HepG2 (cell line): ENCODE results near the gene NOSIP. TPM values are rescaled to one million over a fixed set of nuclear protein-coding genes. Genes with fewer than 3 reads are reported as not detected.

ENCODE experiments used
- AHDC1 ChIP-seq: sonication (generic); formaldehyde crosslinking; IDR thresholded peaks from 2 replicates; pipeline ENCODE4 v1.5.1; 2020; ENCODE audit warnings: mild to moderate bottlenecking, missing genetic modification reagents, borderline replicate concordance
- ARNT ChIP-seq: fragments of 450-650 bp; IDR thresholded peaks from 2 replicates; pipeline ENCODE4 v1.6.1; 2017
- CCDC6 ChIP-seq: sonication (generic); formaldehyde crosslinking; IDR thresholded peaks from 2 replicates; pipeline ENCODE4 v1.8.1; 2022; ENCODE audit warnings: mild to moderate bottlenecking, missing genetic modification reagents, moderate library complexity
- GABPA ChIP-seq, 2 experiments: IDR thresholded peaks; 2 replicates each; pipeline ENCODE4 v1.6.1; 2011 to 2016; ENCODE audit warnings: low read depth in 2 of 2, low read length in 1 of 2, missing biosample characterization in 1 of 2, missing genetic modification characterization in 1 of 2
- MAZ ChIP-seq, 2 experiments: sonication (generic) in 1 of 2; formaldehyde crosslinking in 1 of 2; IDR thresholded peaks; 2 replicates each; pipeline versions ENCODE4 v1.5.0 to v1.6.1; 2012 to 2020; ENCODE audit warnings: low read depth in 2 of 2, mild to moderate bottlenecking in 2 of 2, borderline replicate concordance in 1 of 2, improper control_type of control experiment in 1 of 2, low read length in 1 of 2, missing genetic modification reagents in 1 of 2, moderate library complexity in 1 of 2
- NR3C1 ChIP-seq: sonication (generic); formaldehyde crosslinking; IDR thresholded peaks from 2 replicates; pipeline ENCODE4 v1.4.0; 2020; ENCODE audit warnings: missing genetic modification reagents
- POLR2A ChIP-seq, 2 experiments: IDR thresholded peaks; 2 replicates each; pipeline ENCODE4 v1.6.1; 2011; ENCODE audit warnings: low read depth in 2 of 2, low read length in 2 of 2, mild to moderate bottlenecking in 1 of 2, moderate library complexity in 1 of 2; ENCODE audit not compliant: insufficient read depth in 1 of 2
- ZKSCAN1 ChIP-seq: fragments of 150-350 bp; IDR thresholded peaks from 2 replicates; pipeline ENCODE4 v1.6.1; 2014; ENCODE audit warnings: low read length
- ZNF446 ChIP-seq: sonication (generic); formaldehyde crosslinking; IDR thresholded peaks from 2 replicates; pipeline ENCODE4 v1.5.0; 2020; ENCODE audit warnings: mild to moderate bottlenecking, missing genetic modification reagents
- ZNF546 ChIP-seq: sonication (generic); formaldehyde crosslinking; conservative IDR thresholded peaks from 2 replicates; pipeline ENCODE4 v1.8.1; 2023; ENCODE audit warnings: mild to moderate bottlenecking, missing genetic modification reagents
- ZNF83 ChIP-seq: sonication (generic); formaldehyde crosslinking; IDR thresholded peaks from 2 replicates; pipeline ENCODE4 v1.4.0; 2020; ENCODE audit warnings: missing genetic modification reagents, mild to moderate bottlenecking, borderline replicate concordance
- polyA plus RNA-seq, 8 experiments: library from polyadenylated mRNA; depleted of rRNA in 3 of 8; stranded (reverse) in 7 of 8; unstranded in 1 of 8; fragments of >200 nt; fragmentation: Illumina TruSeq in 4 of 8; extraction: Trizol in 4 of 8; gene quantifications; 2 replicates each; pipeline versions ENCODE4 v1.2.1 to v1.2.3, GENCODE V29; 2011 to 2016; ENCODE audit warnings: low read depth in 4 of 8, missing spikeins in 1 of 8, mixed read lengths in 1 of 8; ENCODE audit not compliant: insufficient read depth in 1 of 8
- total RNA-seq, 5 experiments: library from RNA; depleted of rRNA; stranded (reverse); fragments of >200 nt; fragmentation: Illumina TruSeq; extraction: Trizol; gene quantifications; 2 replicates each; pipeline ENCODE4 v1.2.3, GENCODE V29; 2016; ENCODE audit warnings: low read depth in 1 of 5
- TF ChIP-seq, protein P1 (sequence below): sonication (generic); formaldehyde crosslinking; IDR thresholded peaks from 2 replicates; pipeline ENCODE4 v1.4.0; 2020; ENCODE audit warnings: missing genetic modification reagents
- TF ChIP-seq, protein P2 (sequence below): sonication (generic); formaldehyde crosslinking; IDR thresholded peaks from 2 replicates; pipeline ENCODE4 v1.5.0; 2020; ENCODE audit warnings: mild to moderate bottlenecking, missing genetic modification reagents
- TF ChIP-seq, protein P3 (sequence below): sonication (generic); formaldehyde crosslinking; IDR thresholded peaks from 2 replicates; pipeline ENCODE4 v1.4.0; 2020; ENCODE audit warnings: mild to moderate bottlenecking, missing genetic modification reagents

NOSIP gene
- total and polyA plus RNA-seq, 2 of the 13 experiments (the other 11 are each of a cell fraction or from before 2014, with no cell fraction given) = 54.3 to 78.0 TPM

DNA sequence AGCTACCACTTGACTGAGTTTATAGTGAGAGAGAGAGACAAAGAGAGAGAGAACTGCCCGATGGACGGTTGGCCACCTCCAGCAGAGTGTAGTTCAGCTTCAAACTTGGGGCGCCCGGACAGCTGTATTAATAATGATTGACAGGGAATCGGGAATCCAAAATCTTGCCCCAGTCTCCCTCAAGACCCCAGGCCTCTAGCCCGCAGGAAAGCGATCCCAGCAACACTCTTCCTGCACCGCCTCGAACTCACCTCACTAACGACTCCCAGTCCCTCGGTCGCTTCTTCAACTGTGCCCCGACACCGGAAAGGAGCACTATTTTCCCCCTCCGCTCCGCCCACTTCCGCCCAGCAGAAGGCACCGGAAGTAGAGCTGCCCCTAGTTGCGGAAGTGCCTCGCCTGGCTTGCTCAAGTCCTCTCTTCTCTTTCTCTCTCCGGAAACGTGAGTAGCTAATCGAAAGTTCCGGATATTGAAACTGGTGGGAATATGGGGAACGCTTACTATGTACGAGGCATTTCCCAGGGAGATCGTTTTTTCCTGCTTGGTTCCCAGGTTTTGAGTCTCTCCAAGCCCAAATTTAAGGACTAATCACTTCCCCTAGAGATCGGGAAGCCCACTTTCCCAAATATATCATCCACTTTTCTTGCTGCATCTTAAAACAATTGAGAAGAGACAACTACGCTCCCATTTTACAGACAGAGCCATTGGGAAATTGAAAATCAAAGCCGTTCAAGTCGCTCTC is at the start of gene NOSIP (continued):
- TF ChIP-seq, protein P1, sequence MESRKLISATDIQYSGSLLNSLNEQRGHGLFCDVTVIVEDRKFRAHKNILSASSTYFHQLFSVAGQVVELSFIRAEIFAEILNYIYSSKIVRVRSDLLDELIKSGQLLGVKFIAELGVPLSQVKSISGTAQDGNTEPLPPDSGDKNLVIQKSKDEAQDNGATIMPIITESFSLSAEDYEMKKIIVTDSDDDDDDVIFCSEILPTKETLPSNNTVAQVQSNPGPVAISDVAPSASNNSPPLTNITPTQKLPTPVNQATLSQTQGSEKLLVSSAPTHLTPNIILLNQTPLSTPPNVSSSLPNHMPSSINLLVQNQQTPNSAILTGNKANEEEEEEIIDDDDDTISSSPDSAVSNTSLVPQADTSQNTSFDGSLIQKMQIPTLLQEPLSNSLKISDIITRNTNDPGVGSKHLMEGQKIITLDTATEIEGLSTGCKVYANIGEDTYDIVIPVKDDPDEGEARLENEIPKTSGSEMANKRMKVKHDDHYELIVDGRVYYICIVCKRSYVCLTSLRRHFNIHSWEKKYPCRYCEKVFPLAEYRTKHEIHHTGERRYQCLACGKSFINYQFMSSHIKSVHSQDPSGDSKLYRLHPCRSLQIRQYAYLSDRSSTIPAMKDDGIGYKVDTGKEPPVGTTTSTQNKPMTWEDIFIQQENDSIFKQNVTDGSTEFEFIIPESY (CRISPR knock-in tag) = peak; percentile 46; the same call in 1 of the 2 replicates
- TF ChIP-seq ZNF546 (CRISPR knock-in tag) = no peak
- TF ChIP-seq, protein P2, sequence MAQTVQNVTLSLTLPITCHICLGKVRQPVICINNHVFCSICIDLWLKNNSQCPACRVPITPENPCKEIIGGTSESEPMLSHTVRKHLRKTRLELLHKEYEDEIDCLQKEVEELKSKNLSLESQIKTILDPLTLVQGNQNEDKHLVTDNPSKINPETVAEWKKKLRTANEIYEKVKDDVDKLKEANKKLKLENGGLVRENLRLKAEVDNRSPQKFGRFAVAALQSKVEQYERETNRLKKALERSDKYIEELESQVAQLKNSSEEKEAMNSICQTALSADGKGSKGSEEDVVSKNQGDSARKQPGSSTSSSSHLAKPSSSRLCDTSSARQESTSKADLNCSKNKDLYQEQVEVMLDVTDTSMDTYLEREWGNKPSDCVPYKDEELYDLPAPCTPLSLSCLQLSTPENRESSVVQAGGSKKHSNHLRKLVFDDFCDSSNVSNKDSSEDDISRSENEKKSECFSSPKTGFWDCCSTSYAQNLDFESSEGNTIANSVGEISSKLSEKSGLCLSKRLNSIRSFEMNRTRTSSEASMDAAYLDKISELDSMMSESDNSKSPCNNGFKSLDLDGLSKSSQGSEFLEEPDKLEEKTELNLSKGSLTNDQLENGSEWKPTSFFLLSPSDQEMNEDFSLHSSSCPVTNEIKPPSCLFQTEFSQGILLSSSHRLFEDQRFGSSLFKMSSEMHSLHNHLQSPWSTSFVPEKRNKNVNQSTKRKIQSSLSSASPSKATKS (CRISPR knock-in tag) = no peak
- no peak for TF ChIP-seq CCDC6
- peak; percentile 88; the same call in 1 of the 2 replicates for TF ChIP-seq MAZ (IDR thresholded peaks at IDR 0.05; ENCODE audit: borderline replicate concordance, low read depth, low read length)
- TF ChIP-seq MAZ (CRISPR knock-in tag; IDR thresholded peaks at IDR 0.05; ENCODE audit: low read depth) = peak; percentile 59; the same call in 1 of the 2 replicates
- no peak for TF ChIP-seq ZNF446
- peak; percentile 99 to 100 for TF ChIP-seq POLR2A (IDR thresholded peaks at IDR 0.05; ENCODE audit: insufficient read depth in 1 of 2, low read depth in 2 of 2, low read length in 2 of 2)
- no peak; the same call in 1 of the 2 replicates for TF ChIP-seq ZKSCAN1
- TF ChIP-seq GABPA (IDR thresholded peaks at IDR 0.05; ENCODE audit: low read depth, low read length) = peak; percentile 100
- peak; percentile 100 for TF ChIP-seq GABPA (CRISPR knock-in tag; IDR thresholded peaks at IDR 0.05; ENCODE audit: low read depth)
- TF ChIP-seq AHDC1 = no peak
- TF ChIP-seq ZNF83 (CRISPR knock-in tag) = no peak
- TF ChIP-seq NR3C1 (CRISPR knock-in tag) = no peak
- no peak for TF ChIP-seq ARNT
- TF ChIP-seq, protein P3, sequence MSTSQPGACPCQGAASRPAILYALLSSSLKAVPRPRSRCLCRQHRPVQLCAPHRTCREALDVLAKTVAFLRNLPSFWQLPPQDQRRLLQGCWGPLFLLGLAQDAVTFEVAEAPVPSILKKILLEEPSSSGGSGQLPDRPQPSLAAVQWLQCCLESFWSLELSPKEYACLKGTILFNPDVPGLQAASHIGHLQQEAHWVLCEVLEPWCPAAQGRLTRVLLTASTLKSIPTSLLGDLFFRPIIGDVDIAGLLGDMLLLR = no peak
